HEK293T (cell line): ENCODE measurements around the gene FKBP9.

Experiments
- BHLHE40 ChIP-seq: fragments of 450-650 bp; IDR thresholded peaks from 2 replicates; pipeline ENCODE4 v1.6.1; 2016; ENCODE audit warnings: mild to moderate bottlenecking, moderate library complexity, borderline replicate concordance
- ELF4 ChIP-seq: fragments of 450-650 bp; IDR thresholded peaks from 2 replicates; pipeline ENCODE4 v1.6.1; 2017; ENCODE audit warnings: antibody characterized with exemption
- FOXA1 ChIP-seq: fragments of 450-650 bp; IDR thresholded peaks from 2 replicates; pipeline ENCODE4 v1.6.1; 2016; ENCODE audit warnings: mild to moderate bottlenecking
- FOXK2 ChIP-seq: fragments of 450-650 bp; IDR thresholded peaks from 2 replicates; pipeline ENCODE4 v1.6.1; 2016; ENCODE audit warnings: mild to moderate bottlenecking
- FOXM1 ChIP-seq: fragments of 450-650 bp; IDR thresholded peaks from 2 replicates; pipeline ENCODE4 v1.6.1; 2017; ENCODE audit warnings: mild to moderate bottlenecking, borderline replicate concordance
- ZNF384 ChIP-seq: fragments of 450-650 bp; IDR thresholded peaks from 2 replicates; pipeline ENCODE4 v1.6.1; 2016

- TF ChIP-seq ZNF384 = no peak
- no peak for TF ChIP-seq FOXM1
- TF ChIP-seq FOXA1 = no peak
- no peak for TF ChIP-seq FOXK2
- no peak for TF ChIP-seq ELF4
- TF ChIP-seq BHLHE40 = no peak
Observed at GRCh38 chr7:32916006-32916405, 41.2 kb upstream of the FKBP9 start.
